Stimulated activated CD4-positive, alpha-beta T cell treated with anti-CD3 and anti-CD28 coated beads, Interleukin-1b, Interleukin-23, amount 100 ng/mL, for 48 hours (primary cell): Measurements from ENCODE around the gene RNASE8.
"Not testable (repeated sequence)": the region's sequence is repeated elsewhere in the genome, so short reads cannot be mapped to it uniquely, and the experiment has no call there.

Experiments used
- DNase-seq: peaks from one replicate; pipeline ENCODE4 v3.0.0-alpha.2; 2020

Gene RNASE8

DNA sequence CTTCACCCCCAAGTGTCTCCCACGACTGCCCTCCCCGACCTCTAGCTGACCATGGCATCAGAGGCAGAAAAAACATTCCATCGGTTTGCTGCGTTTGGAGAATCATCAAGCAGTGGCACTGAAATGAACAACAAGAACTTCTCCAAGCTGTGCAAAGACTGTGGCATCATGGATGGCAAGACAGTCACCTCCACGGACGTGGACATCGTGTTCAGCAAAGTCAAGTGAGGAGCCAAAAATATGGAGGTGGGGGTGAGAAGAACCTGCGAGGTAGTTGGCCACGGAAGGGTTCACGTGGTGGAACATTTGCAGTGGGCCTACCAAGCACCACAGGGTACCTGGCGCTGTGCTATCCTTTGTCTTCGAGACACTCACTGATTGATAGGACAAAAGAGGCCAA, 27.1 kb upstream of the RNASE8 start:
- no peak for DNase-seq

DNA sequence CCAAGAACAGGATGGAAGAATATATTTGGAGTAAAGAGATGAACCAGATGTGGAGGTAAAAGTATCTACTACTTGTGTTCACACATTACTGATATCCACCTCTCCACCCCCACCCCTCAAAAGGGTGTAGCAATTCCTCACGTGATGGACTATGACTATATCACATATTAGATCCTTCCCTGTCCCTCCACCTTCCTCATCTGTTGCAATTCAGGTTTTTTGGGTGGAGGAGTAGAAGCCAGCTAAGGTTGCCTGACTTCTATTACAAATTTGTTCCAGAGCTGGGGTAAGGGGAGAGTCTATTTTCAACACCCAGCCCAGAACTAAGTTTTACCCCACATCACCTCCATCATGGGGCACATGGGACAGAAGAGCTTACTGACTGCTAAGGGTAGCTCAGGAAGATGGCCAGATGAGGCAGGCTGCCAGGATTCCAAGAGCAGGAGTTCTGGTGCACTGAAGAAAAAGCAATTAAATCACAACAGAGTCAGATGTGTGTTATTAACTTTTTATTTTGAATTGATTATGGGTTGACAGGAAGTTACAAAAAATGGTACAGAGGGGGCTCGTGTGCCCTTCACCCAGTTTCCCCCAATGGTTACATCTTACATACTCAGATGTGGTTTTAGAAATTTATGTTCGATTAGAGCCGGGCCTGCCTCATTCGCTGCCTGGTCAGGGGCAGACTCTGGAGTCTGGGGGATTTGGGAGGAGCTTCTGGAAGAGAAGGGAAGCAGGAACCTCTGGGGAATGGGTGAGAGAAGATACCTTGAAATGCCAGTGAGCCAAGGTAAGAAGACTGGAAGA, 25.1 kb upstream of the RNASE8 start:
- no peak for DNase-seq

DNA sequence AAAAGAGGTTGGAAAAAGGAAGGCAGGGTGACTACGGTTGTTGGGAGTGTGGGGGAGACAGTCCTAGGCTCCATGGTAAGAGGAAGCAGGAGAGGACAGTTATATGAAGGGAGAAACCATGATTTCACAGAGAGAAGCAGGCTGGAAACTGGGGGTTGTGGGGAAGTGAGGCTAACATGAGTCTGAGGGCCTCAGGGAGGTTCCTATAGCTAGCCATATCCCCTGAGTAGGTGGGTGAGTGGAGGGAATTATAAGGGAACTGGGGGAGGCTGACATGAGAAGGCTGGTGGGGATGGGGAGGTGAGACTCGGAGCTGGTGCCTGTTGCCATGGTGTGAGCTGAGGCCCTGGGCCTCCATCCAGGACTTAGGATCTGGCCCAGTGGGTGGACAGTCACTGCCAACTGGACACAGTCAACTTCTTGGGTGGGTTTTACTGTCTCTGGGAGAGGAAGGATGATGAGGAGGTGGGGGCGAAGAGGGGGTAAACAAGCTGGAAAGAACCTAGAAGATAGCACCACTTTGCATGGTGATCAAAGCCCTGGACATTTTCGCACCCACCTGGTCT, 24.4 kb upstream of the RNASE8 start:
- no peak for DNase-seq

DNA sequence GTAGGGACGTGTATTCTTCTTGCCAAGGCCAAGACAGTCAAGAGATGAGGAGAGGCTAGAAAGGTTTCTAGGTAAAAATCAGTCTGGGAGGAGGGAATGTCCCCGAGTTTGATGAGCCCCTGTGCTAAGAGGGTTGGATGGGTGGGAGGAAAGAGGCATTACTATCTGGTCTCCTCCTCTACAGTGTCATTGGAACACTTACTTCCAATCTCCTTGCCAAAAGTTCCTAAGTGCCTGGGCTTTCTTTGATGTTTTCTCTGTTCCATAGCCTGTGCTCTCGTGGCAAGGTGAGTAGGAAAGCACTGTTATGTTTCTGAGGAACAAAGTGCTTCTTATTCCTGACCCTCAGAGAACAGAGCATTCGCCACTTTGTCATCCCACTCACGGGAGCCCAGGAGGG, 22.9 kb upstream of the RNASE8 start, which contains the start of gene RNASE13:
Gene RNASE13 (minus strand): TSS at position 101 of the 400 bp plus-strand sequence. CDS start 519 bp downstream, outside the sequence.
- no peak for DNase-seq

DNA sequence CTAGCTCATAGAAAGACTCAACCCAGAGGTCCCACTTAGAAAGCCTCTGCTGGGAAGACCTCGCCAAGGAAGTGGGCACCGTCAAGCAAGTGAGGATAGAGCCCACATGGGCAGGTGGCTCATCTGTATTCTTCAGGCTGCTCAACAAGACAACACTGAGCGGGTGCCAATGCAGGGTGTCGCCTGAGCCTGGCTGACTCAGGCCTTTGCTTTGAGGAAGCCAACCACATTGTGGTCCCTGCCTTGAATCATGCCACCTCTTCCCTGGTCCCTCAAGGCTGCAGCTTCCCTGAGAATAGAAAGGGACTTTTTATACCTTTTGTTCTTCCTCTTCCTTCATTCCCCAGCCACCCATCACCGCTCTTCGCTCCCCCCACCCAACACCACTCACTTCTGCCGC, 20.9 kb upstream of the RNASE8 start:
- DNase-seq: no peak

DNA sequence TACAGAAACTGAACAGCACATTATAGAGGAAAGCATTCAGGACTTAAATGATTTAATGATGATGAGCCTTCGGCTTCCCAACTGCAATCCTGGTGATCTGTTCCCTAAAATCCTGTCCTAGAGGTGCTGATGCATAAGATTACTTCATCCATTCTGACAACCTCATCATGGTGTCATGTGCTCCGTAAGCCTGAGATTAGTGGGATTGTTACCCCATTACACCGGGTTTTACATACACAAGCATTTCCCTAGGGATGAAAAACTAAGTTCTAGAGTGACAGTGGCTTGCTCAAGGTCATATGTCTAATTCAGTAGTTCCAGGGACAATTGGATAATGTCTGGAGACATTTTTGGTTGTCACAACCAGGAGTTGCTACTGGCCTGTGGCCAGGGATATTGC, 20.5 kb upstream of the RNASE8 start:
- DNase-seq: no peak

DNA sequence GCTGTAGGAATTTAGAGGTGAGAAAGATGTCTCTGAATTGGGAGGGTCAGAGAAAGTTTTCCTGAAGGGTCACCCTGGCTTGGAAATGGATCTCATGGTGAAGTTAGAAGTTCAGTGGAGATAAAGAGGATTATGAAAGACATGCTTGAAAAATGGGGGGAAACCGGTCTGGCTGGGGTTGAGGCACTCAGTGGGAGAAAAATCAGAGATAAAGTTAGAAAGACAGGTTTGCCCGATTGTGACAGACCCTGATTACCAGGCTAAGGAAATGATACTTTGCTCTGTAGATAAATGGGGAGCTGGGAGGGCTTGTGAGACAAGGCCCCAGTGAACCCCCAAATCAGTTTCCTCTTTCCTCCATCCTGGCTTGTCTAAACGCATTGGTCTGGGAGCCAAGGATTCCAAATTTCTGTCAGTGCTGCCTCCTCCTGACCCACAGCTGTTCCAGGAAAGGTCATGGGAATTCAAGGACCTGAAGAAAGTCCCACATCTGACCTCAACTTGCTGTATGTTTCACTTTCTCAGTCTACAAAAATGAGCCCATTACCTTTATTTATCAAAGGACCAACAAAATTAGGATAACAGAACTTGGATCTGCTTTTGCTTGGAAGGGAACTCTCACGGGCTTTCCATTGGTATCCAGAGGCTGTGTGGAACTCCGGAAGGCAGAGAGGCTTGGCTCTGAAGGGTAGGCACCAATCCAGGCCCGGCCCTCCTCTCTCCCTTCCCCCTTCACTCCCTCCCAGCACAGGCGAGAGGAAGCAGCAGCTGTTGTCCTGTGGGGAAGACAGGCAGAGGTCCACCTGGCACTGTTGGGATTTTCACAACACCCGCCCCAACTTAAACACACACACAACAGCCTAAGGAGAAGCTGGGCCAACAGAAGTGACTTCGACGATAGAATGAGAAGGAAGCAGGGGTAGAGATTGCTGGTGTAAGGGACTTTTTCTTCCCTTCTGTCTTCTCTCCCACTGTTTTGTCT, 18.9 kb upstream of the RNASE8 start:
- DNase-seq: no peak

DNA sequence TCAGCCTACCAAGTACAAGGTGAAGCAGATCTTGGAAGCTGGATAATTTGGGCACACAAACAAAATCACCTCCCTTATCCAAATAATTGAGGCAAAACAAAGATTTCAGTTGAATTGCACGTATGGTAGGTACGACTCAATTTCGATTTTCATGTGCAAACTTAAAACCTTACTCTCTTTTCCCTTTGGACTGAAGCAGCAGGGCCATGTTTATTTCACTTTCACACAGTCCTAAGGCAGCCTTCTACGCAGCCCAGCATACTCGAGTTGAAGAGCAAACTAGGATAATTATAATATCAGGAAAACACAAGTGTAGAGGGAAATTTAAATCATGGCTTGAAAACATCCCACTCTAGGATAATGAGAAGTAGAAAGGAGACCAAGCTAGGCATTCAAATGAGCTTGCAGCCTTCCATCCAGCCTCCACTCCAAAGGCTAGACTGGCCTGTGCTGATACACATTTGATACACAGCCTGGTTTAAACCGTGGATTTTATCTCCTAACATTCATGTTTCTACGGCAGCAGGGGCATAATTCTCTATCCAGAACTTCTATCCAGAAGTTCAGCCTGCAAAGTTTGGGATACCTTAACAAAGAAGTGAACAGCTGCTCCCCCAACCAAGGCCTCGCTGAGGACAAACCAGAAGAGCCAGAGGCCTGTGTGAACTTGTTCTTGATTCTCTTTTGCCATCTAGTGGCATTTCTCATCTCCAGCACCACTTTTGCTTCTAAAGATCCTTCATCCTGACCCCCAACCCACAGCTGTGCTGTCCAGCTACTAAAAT, 17.8 kb upstream of the RNASE8 start:
- no peak for DNase-seq

DNA sequence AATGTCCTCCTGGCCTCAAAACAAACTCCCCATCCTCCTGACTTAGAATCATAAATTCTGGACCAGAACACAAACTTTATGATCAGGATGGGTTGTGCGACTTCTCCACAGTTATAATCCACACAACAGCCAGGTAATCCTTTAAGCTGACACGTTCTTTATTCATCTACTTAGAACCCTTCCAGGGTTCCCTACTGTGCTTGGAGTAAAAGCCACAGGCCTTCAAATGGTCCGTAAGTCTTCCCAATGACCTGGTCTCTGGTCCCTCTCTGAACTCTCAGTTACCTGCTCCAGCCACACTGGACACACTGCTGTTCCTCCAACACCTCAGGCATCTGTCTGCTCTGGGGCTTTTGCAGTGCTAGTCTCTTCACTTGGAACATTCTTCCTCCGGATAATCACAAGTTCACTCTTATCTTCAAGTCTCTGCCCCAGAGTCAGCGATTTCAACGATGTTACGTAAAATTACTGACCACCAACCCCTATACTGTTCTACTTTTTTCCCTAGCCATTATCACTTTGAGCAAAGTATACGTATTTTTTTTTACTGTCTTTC, 17.2 kb upstream of the RNASE8 start:
- no peak for DNase-seq

DNA sequence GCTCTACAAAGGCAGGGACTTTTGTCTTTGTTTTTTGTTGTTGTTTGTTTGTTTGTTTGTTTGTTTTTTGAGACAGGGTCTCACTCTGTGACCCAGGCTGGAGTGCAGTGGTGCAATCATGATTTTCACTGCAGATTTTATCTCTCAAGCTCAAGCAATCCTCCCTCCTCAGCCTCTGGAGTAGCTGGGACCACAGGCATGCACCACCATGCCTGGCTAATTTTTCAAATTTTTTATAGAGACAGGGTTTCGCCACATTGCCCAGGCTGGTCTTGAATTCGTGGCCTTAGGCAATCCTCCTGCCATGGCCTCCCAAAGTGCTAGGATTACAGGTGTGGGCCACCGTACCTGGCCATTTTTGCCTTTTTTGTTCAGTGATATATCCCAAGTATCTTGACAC, 16.7 kb upstream of the RNASE8 start:
- not testable (repeated sequence) for DNase-seq

DNA sequence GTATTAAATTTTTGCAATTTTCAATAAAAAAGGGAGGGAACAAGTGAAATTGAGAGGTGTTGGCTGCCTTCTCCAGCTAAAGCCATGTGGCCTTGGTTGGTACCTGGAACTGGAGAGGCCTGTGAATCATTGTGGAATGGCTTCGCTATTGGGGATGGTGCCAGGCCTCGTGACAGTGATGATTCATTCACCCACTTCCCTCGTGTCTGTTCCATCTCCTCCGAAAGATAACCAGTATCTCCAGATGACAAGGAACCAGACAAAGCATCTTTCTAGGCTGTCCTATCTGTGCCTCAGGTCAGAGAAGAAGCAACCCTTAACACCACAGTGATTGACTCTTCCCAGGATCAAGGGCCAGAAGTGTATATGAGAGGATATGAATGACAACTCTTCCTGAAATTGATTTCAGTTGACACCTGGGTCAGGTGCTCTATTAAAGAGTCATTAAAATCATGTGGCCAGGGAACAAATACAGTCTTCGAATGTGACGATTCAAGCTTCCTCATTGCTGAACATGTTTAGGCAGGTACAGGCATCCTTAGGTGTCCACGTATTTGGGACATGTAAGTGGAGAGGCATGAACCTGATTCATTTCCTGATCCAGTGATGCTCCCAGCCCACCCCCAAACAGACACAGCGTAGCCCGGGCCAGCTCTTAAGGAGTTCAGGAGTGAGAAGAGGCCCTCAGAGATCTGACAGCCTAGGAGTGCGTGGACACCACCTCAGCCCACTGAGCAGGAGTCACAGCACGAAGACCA, 15.8 kb upstream of the RNASE8 start, which contains the start of gene RNASE7:
Gene RNASE7 (plus strand): TSS at position 687 of the 758 bp plus-strand sequence. CDS start 631 bp downstream, outside the sequence.
- DNase-seq: no peak

DNA sequence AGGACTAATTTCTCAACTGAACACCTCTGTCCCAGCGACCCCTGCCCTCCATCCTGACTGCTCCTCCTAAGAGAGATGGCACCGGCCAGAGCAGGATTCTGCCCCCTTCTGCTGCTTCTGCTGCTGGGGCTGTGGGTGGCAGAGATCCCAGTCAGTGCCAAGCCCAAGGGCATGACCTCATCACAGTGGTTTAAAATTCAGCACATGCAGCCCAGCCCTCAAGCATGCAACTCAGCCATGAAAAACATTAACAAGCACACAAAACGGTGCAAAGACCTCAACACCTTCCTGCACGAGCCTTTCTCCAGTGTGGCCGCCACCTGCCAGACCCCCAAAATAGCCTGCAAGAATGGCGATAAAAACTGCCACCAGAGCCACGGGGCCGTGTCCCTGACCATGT, 14.7 kb upstream of the RNASE8 start:
- no peak for DNase-seq

DNA sequence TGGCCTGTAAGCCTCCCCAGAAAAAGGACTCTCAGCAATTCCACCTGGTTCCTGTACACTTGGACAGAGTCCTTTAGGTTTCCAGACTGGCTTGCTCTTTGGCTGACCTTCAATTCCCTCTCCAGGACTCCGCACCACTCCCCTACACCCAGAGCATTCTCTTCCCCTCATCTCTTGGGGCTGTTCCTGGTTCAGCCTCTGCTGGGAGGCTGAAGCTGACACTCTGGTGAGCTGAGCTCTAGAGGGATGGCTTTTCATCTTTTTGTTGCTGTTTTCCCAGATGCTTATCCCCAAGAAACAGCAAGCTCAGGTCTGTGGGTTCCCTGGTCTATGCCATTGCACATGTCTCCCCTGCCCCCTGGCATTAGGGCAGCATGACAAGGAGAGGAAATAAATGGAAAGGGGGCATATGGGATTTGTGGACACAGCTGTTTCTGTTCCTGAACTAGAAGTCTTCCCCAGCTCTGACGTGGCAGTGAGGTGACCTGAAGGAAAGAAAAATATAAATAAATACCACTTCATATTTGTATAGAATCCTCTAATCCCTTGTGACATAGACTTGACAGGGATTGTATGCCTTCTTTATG, 14.1 kb upstream of the RNASE8 start:
- no peak for DNase-seq

DNA sequence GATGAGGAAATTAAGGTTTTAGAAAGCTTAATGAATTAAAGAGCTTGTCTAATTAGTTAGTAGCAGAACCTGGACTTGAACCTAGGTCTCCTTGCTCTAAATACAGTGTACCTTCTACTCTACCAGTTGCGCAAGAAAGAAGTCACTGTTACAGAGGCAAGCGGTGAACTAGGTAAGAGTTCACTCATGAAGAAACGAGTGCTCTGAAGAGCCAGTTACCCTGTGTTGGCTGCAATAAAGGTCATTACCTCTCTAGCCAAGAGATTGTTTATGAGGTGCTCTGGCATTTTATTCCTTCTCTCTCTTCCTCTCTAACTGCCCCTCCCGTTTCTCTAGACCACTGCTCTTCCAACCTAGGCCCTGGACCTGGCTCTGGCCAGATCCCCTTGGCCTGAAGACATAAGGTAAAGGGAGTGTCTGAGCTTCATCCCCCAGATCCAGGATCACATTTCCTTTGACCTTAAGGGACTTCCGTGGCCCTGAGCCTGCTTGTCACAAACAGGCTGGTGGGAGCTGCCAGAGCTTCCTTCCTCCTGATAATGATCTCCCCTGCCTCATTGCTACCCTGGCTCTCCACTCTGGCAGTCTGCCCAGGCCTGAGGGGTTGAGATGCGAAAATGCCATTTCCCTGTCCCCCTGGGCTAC, 13.5 kb upstream of the RNASE8 start:
- DNase-seq: no peak

DNA sequence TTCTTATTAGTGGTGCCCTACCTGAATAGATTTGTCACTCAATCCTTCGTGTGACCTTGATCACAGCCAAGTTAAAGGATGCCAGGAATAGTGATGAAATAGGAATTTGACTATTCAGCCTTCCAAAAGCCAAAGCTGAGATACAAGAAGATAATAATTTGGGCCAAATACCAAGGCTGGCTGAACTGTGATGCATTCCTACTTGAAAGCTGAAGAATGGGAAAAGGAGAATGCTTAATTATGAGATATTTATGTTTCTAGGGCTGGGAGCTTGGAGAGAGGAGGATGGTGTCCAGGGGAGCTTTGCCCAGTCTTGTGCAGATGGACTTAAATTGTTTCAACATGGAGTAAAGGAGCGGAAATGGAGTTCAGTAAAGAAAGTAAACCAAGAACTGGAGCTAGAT, 10.2 kb upstream of the RNASE8 start:
- DNase-seq: no peak

DNA sequence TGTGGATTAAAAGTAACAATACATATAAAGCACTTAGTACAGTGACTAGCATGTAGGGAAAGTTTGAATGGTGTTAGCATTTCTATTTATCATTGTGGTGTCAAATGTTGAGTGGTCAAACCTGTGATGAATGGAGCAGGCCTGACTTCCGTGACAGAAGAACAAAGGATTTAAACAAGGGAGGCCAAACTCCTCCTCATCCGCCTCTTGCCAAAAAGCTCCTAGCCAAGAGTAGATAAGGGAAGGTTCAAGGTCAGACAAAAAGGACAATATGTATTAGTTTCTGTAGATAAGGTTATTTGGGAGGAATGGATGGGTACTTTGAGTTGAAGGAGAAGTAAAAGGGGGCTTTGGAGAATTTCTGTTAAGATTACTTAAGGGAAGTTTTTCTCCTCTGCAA, 9.0 kb upstream of the RNASE8 start:
- DNase-seq: no peak

DNA sequence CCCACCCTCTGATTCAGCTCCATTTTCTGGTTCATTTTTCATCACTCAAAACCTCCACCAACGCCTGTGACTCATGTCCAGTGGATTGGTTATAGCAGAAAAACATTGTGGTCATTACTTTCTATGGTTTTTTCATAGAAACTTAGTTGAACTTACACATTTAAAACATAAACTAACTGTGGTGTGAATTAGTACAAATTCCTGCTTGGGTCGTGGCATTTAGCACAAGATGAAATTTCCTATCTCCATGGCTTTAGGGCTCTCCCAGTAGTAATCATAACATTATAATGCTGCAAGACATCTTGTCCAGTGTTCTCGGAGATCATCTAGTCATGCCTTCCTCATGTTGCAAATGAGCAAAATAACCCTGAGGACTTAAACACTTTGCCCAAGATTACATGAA, 8.3 kb upstream of the RNASE8 start:
- DNase-seq: no peak

DNA sequence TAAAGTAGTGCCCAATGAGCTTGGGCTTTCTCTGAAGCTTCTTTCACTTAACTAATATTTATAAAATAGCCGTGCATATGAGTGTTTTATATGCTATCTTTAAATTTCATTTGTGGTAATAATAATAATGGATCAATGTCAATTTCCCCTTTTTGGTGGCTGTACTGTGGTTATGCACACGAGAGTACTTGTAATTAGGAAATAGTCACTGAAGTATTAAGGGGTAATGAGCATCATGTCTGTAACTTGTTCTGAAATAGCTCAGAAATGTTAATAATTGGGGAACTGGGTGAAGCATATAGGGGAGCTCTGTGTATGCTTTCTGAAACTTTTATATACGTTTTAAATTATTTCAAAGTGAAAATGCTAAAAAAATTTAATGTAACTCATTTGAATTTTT, 7.0 kb upstream of the RNASE8 start:
- no peak for DNase-seq

DNA sequence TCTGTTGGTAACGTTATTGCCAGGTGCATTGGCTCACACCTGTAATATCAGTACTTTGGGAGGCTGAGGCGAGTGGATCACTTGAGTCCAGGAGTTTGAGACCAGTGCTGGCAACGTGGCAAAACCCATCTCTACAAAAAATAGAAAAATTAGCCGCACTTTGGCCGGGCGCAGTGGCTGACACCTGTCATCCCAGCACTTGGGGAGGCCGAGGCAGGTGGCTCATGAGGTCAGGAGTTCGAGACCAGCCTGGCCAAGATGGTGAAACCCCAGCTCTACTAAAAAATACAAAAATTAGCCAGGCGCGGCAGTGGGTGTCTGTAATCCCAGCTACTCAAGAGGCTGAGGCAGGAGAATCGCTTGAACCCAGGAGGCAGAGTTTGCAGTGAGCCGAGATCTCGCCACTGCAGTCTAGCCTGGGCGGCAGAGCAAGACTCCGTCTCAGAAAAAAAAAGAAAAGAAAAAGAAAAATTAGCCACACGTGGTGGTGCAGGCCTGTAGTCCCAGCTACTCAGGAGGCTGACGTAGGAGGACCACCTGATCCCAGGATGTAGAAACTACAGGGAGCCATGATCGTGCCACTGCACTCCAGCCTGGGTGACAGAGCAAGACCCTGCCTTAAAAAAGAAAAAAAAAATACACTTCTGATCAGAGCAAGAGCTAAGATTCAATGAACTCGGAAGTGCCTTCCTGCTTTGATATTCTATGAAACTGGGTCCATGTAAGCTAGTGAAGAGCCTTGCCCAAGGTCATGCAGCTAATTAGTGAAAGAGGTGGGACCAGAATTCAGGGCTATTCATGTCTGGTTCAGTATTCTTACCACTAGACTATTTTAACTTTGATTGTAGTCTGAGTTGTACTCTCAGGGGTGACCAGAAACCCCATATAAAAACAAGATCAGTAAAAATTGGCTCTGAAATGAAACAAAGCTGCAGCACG, 4.2 kb upstream of the RNASE8 start:
- DNase-seq: no peak
